ENCODE data around the gene HCRTR1.

Gene HCRTR1

DNA sequence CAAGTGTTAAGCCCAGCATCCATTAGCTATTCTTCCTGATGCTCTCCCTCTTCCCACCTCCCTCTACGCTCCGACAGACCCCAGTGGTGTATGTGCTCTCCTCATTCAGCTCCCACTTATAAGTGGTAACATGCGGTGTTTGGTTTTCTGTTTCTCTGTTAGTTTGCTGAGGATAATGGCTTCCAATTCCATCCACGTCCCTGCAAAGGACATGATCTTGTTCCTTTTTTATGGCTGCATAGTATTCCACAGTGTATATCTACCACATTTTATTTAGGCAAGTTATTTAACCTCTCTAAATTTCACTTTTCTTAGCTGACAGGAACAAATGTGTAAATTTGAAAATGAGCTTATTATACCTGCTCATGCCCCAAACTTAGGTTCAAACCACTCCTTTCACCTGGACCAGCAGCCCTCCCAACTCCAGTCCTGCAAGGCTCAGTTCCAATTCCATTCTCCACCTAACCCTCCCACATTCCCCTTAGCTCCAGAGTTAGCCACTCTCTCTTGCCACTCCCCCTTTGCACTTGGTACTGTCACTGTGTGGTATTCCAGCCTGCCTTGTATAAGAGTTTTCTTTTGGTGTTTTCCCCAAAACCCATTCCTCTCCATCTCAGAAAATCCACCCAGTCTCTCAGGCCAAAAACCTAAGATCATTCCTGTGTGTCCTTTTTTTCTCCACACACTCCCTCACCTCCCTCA, 28.9 kb downstream of the HCRTR1 start:
- TF ChIP-seq CTCF (IDR thresholded peaks at IDR 0.05; ENCODE audit: control insufficient read depth, insufficient read depth, low read depth, low read length, missing control alignments) = no peak
- H3K4me3 ChIP-seq (ENCODE audit: control insufficient read depth, low read depth, low read length) = no peak overlapping the region
- DNase-seq (ENCODE audit: low read depth) = no peak

DNA sequence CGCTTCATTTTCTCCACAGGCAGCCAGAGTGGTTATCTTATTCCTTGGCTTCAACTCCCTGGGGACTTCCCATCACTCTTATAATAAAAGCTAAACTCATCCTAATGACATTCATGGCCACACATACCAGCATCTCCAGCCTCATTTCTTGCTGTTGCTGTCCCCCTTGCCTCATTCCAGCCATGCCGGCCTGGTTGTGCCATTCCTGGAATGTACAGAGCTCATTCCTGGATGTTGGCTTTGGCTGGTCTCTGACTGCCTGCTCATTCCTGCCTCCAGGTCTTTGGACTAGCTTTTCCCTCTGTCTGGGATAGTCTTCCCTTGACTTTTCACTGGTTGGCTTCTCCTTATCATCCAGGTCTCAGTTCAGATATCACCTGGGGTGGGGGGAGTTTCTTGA, 29.6 kb downstream of the HCRTR1 start:
- peak; percentile 71 for DNase-seq (ENCODE audit: low read depth)
- no peak overlapping the region for H3K4me3 ChIP-seq (ENCODE audit: control insufficient read depth, low read depth, low read length)
- peak; percentile 37 for TF ChIP-seq CTCF (IDR thresholded peaks at IDR 0.05; ENCODE audit: control insufficient read depth, insufficient read depth, low read depth, low read length, missing control alignments)

GRCh38 chr1:31648190-31648589, 30.7 kb downstream of the HCRTR1 start:
- H3K4me3 ChIP-seq (ENCODE audit: control insufficient read depth, low read depth, low read length) = no peak overlapping the region
- no peak for TF ChIP-seq CTCF (IDR thresholded peaks at IDR 0.05; ENCODE audit: control insufficient read depth, insufficient read depth, low read depth, low read length, missing control alignments)
- DNase-seq (ENCODE audit: low read depth) = no peak

DNA sequence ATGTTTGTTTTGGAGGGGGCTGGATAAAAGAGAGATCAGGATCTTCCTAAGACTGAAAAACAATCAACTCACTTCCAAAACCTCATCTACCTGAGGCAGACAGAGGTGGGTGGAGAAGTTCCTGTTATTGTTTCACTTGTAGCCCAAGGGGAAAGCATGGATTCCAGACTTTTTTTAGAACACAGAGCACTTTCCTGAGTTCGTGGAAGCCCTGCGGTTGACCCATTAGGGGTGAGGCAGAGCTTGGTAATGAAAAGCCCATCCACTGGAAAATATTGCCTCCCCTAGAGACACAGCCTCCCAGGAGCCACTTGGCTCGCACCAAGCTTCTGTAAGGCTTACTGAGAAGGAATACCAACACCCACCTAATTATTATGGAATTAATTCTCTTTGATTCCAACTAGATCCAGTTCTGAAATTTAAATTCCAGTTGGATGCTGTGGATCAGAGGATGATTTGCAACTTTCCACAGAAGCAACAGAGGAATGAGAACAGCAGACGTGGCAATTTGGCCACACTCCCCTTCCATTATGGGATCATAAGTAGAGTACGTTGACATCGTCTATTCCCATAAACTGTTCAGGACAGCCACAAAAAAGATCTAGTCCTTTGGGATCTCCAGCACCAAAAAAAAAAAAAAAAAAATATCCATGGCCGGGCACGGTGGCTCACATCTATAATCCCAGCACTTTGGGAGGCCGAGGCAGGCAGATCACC, 31.3 kb downstream of the HCRTR1 start:
- no peak overlapping the region for H3K4me3 ChIP-seq (ENCODE audit: control insufficient read depth, low read depth, low read length)
- DNase-seq (ENCODE audit: low read depth) = no peak
- no peak for TF ChIP-seq CTCF (IDR thresholded peaks at IDR 0.05; ENCODE audit: control insufficient read depth, insufficient read depth, low read depth, low read length, missing control alignments)

DNA sequence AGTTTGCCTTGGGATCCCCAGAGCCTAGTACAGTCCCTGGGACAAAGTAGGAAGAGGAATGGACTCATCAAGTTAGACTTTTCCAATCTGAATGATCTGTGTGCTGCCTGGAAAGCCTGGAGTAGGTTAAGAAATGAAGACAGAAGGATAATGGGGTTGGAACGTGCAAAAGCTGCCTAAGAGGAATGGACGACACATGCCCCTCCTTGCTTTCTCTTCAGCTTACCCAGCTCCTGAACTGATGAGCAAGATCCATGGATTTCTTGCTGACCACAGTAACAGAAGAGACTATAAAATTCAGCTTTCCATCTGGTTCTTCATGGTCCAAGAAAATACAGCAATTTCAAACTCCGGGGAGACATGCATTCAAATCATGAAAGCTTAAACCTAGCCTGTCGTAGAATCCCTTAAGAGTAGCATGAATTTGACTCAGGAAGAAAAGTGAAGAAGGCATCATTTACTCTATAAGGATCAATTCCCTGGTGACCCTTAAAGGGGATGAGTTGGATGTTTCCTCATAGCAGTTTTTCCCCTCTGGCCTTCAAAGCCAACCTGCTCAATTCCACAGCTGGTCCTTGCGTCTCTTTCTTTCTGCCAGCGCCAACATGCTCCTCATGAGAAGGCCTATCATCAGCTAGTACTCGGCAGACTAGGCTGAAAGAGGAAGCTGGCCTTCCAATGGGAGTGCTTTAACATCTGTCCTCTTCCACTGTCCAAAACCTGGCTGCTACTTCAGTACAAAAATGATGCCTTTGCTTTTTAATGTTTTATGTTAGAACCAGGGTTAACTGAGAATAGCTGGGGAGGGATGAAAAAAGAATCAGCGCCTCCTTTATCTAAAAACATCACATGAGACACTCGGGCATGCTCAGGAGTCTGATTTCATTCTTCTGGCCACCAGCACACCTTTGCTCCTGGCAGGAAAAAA, 32.9 kb downstream of the HCRTR1 start:
- no peak for DNase-seq (ENCODE audit: low read depth)
- no peak for TF ChIP-seq CTCF (IDR thresholded peaks at IDR 0.05; ENCODE audit: control insufficient read depth, insufficient read depth, low read depth, low read length, missing control alignments)
- H3K4me3 ChIP-seq (ENCODE audit: control insufficient read depth, low read depth, low read length) = no peak overlapping the region

GRCh38 chr1:31651089-31651420, 33.6 kb downstream of the HCRTR1 start:
- DNase-seq (ENCODE audit: low read depth) = no peak

More at GRCh38 chr1:31651089-31651420, 33.6 kb downstream of the HCRTR1 start:
- TF ChIP-seq CTCF (IDR thresholded peaks at IDR 0.05; ENCODE audit: control insufficient read depth, insufficient read depth, low read depth, low read length, missing control alignments) = no peak
- H3K4me3 ChIP-seq (ENCODE audit: control insufficient read depth, low read depth, low read length) = no peak overlapping the region

Measured in AG09309 (cell line).